ENCODE measurements around the gene ADGRB2.
A peak's percentile ranks its signal among the peaks of the same experiment; 100 is the strongest.

Gene ADGRB2

DNA sequence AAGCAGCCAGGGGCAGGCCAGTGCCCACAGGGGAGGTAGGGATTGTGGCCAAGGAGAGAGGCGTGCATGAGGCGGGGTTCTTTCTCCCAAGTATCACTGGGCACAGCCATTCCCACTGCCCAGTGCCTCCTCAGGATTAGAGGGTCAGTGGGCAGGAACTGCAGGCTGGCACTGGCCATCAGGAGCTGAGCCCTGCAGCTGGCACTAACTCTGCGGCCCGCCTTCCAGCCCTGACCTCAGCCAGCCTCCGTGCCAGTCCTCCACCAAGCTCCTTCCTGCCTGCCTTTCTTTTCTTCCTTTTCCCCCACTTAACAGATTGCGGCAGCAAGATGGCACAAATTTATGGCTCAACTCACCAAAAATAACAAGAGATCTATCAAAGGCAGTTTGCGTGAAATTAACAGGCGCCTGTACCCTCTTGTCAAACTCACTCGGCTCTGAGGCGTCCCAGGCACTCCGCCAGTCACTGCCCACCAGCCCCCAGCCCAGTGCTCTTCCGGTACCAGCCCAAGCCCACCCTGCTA is 11.1 kb downstream of the ADGRB2 start:
- Mint-ChIP-seq H3K4me1 (peaks cover 75% of the 10 kb centered on the region), H3K36me3 (ENCODE audit: low read depth) (no peaks in the 10 kb centered on the region)
- TF ChIP-seq CTCF (IDR thresholded peaks at IDR 0.05; ENCODE audit: unreplicated experiment in 3 of 3): no peak

GRCh38 chr1:31752258-31752657 is 11.9 kb downstream of the ADGRB2 start:
- H3K4me1 Mint-ChIP-seq: peaks cover 77% of the 10 kb centered on the region
- no peak for TF ChIP-seq CTCF (IDR thresholded peaks at IDR 0.05; ENCODE audit: unreplicated experiment in 3 of 3)
- H3K9me3 Mint-ChIP-seq: no peaks in the 10 kb centered on the region
- peak overlapping the region; percentile 60 to 77 (median 71) for H3K27ac Mint-ChIP-seq
- H3K27me3 Mint-ChIP-seq (ENCODE audit: low read depth): peaks cover 4% of the 10 kb centered on the region
- H3K4me3 Mint-ChIP-seq: peak overlapping the region in 1 of 3 experiments; percentile 10
- H3K36me3 Mint-ChIP-seq (ENCODE audit: low read depth): no peaks in the 10 kb centered on the region

More for the DNA sequence above, 11.1 kb downstream of the ADGRB2 start:
- H3K27me3 Mint-ChIP-seq (ENCODE audit: low read depth): peaks cover 4% of the 10 kb centered on the region
- H3K9me3 Mint-ChIP-seq: no peaks in the 10 kb centered on the region
- H3K4me3 Mint-ChIP-seq: no peak overlapping the region
- peak overlapping the region in 1 of 3 experiments; percentile 71 for H3K27ac Mint-ChIP-seq

- TF ChIP-seq CTCF (IDR thresholded peaks at IDR 0.05; ENCODE audit: unreplicated experiment in 3 of 3): no peak
- Mint-ChIP-seq H3K9me3 (no peaks in the 10 kb centered on the region), H3K36me3 (ENCODE audit: low read depth) (no peaks in the 10 kb centered on the region)
These were observed 12.3 kb downstream of the ADGRB2 start for GRCh38 chr1:31751822-31752241.

GRCh38 chr1:31750858-31751510 is 13.2 kb downstream of the ADGRB2 start:
- Mint-ChIP-seq H3K27me3 (ENCODE audit: low read depth) (peaks cover 9% of the 10 kb centered on the region), H3K27ac (peak overlapping the region in 2 of 3 experiments; percentile 26 to 45), H3K4me3 (no peak overlapping the region), H3K9me3 (no peaks in the 10 kb centered on the region), H3K4me1 (peaks cover 90% of the 10 kb centered on the region), H3K36me3 (ENCODE audit: low read depth) (no peaks in the 10 kb centered on the region)
- no peak for TF ChIP-seq CTCF (IDR thresholded peaks at IDR 0.05; ENCODE audit: unreplicated experiment in 3 of 3)

More at GRCh38 chr1:31751822-31752241, 12.3 kb downstream of the ADGRB2 start:
- H3K4me1 Mint-ChIP-seq: peaks cover 81% of the 10 kb centered on the region
- H3K4me3 Mint-ChIP-seq: no peak overlapping the region
- peaks cover 4% of the 10 kb centered on the region for H3K27me3 Mint-ChIP-seq (ENCODE audit: low read depth)
- peak overlapping the region in 2 of 3 experiments; percentile 0 to 71 for H3K27ac Mint-ChIP-seq

- peaks cover 85% of the 10 kb centered on the region for H3K4me1 Mint-ChIP-seq
- no peaks in the 10 kb centered on the region for H3K9me3 Mint-ChIP-seq
- peaks cover 9% of the 10 kb centered on the region for H3K27me3 Mint-ChIP-seq (ENCODE audit: low read depth)
- TF ChIP-seq CTCF (IDR thresholded peaks at IDR 0.05; ENCODE audit: unreplicated experiment in 3 of 3): no peak
- no peak overlapping the region for H3K4me3 Mint-ChIP-seq
- no peaks in the 10 kb centered on the region for H3K36me3 Mint-ChIP-seq (ENCODE audit: low read depth)
- H3K27ac Mint-ChIP-seq: peak overlapping the region in 2 of 3 experiments; percentile 26 to 42
These were observed 14.1 kb downstream of the ADGRB2 start for GRCh38 chr1:31749785-31750735.
